Sigmoid colon (tissue), 7 donors: ENCODE measurements around the gene BTK. TPM values are rescaled to one million over a fixed set of nuclear protein-coding genes. Genes with fewer than 3 reads are reported as not detected.

Experiments used
- DNase-seq: peaks from one replicate; pipeline ENCODE4 v3.0.0-alpha.2; 2019
- H3K27ac ChIP-seq, 4 donors: fragments of 200-600 bp; sonication (generic); one replicate each; pipeline ENCODE4 v1.5.1; 2016 to 2019; ENCODE audit warnings: mild to moderate bottlenecking in 1 of 4
- H3K27me3 ChIP-seq, 3 donors: fragments of 200-600 bp; sonication (generic); one replicate each; pipeline ENCODE4 v1.5.1; 2019; ENCODE audit warnings: mild to moderate bottlenecking in 1 of 3
- H3K36me3 ChIP-seq, 4 donors: fragments of 200-600 bp; sonication (generic); one replicate each; pipeline ENCODE4 v1.5.1; 2016 to 2019
- H3K4me1 ChIP-seq, 4 donors: fragments of 200-600 bp; sonication (generic); one replicate each; pipeline ENCODE4 v1.5.1; 2017 to 2019
- H3K4me3 ChIP-seq, 4 donors: fragments of 200-600 bp; sonication (generic); one replicate each; pipeline ENCODE4 v1.5.1; 2017 to 2019; ENCODE audit warnings: mild to moderate bottlenecking in 2 of 4, moderate library complexity in 1 of 4
- H3K9me3 ChIP-seq, 4 donors: fragments of 200-600 bp in 3 of 4; sonication (generic) in 3 of 4; one replicate each; pipeline versions ENCODE4 v1.5.1 to v1.6.1; 2013 to 2019
- EP300 ChIP-seq, 4 donors: sonication (generic); formaldehyde crosslinking; IDR thresholded peaks; one replicate each; pipeline ENCODE4 v1.6.1; 2017; ENCODE audit warnings: antibody characterized with exemption in 4 of 4
- POLR2A ChIP-seq, 2 donors: fragments of 450-650 bp; IDR thresholded peaks; one replicate each; pipeline ENCODE4 v1.6.1; 2016; ENCODE audit warnings: antibody characterized with exemption in 2 of 2, mild to moderate bottlenecking in 2 of 2, moderate library complexity in 2 of 2
- POLR2AphosphoS5 ChIP-seq, 4 donors: sonication (generic); formaldehyde crosslinking; IDR thresholded peaks; one replicate each; pipeline ENCODE4 v1.6.1; 2017; ENCODE audit warnings: antibody characterized with exemption in 4 of 4
- WGBS, 2 donors: extraction: QIAGEN DNeasy Blood & Tissue Kit; methylation state at CpG; one replicate each; pipeline ENCODE4 v1.1.7; 2013; 5-methylcytosine and 5-hydroxymethylcytosine counted together
- intact Hi-C: fragments of 100-400 bp; cut with DNase I; formaldehyde crosslinking; loops from one replicate; pipeline ENCODE4 v1.15.1; 2023
- polyA plus RNA-seq, 3 donors: library from polyadenylated mRNA; stranded (reverse); fragments of 200-250 nt; gene quantifications; one replicate each; pipeline ENCODE4 v1.2.3, GENCODE V29; 2013
- total RNA-seq, 4 donors: library from RNA; depleted of rRNA; stranded (reverse); fragments of >200 nt; gene quantifications; one replicate each; pipeline ENCODE4 v1.1.0, GENCODE V29; 2016
- TF ChIP-seq, protein P1 (sequence below), 4 experiments: fragments of 450-650 bp in 3 of 4; fragments of 200-600 bp in 1 of 4; IDR thresholded peaks; one replicate each; pipeline ENCODE4 v1.5.1; 2016 to 2019; ENCODE audit warnings: antibody characterized with exemption in 4 of 4, mild to moderate bottlenecking in 3 of 4, moderate library complexity in 2 of 4
- donor health status: healthy with polysubstance abuse.
- donor health status: Bipolar disorder and iron deficiency.
- donor health status: healthy.

The BTK gene
- total and polyA plus RNA-seq, 7 donors = 4.2 to 23.2 (median 5.8) TPM

DNA sequence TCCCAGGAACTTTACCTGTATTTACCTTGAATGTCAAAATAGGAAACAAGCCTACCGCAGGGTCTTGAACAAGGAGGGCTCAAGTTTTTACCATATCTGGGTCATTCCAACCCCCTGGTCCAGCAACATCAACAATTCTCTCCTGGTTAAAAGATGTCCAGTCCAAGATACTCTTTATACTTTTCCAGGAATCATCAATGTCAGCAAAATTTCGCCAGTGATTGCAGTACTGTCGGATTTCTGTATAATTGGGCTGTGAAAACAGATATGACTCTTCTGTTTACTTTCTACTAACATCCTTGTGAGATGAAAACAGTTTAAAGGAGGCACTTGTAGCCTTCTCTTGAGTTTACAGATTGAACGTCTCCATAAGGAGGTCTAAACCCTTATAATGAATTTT, 12.7 kb upstream of the BTK start:
- no peaks in the 10 kb centered on the region for H3K9me3 ChIP-seq
- 88 to 90% methylated on average over 4 of the region's 4 CpGs for WGBS, 2 donors
- intact Hi-C loops = no loop called here

DNA sequence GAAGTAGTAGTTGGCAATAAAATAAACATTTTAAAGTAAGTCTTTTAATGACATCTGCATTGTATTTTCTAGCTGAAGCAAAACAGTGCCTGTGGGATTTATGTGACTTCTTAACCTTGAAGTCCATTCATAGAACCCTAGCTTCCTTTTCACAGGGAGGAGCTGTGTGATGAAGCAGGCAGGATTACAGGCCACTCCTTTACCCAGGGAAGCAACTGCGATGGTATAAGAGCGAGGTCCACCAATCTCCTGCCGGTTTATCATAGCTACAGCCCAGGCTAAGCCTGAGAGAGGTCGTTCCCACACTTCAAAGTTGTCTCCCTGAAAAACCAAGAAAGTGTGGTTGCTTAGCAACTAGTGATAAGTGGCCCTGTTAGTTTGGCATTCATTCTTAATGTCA, 11.8 kb upstream of the BTK start:
- 26 to 58% methylated on average over 4 of the region's 4 CpGs for WGBS, 2 donors
- DNase-seq = no peak
- Histone ChIP-seq H3K27ac (no peak overlapping the region), H3K9me3 (no peaks in the 10 kb centered on the region), H3K4me3 (no peak overlapping the region), H3K36me3 (peaks cover 0 to 20% (median 0%) of the 10 kb centered on the region in 4 donors), H3K27me3 (no peaks in the 10 kb centered on the region), H3K4me1 (no peaks in the 10 kb centered on the region)
- intact Hi-C loops = no loop called here
- TF ChIP-seq POLR2AphosphoS5 (IDR thresholded peaks at IDR 0.05) (no peak), EP300 (IDR thresholded peaks at IDR 0.05) (no peak), POLR2A (IDR thresholded peaks at IDR 0.05) (no peak)
- TF ChIP-seq, protein P1, sequence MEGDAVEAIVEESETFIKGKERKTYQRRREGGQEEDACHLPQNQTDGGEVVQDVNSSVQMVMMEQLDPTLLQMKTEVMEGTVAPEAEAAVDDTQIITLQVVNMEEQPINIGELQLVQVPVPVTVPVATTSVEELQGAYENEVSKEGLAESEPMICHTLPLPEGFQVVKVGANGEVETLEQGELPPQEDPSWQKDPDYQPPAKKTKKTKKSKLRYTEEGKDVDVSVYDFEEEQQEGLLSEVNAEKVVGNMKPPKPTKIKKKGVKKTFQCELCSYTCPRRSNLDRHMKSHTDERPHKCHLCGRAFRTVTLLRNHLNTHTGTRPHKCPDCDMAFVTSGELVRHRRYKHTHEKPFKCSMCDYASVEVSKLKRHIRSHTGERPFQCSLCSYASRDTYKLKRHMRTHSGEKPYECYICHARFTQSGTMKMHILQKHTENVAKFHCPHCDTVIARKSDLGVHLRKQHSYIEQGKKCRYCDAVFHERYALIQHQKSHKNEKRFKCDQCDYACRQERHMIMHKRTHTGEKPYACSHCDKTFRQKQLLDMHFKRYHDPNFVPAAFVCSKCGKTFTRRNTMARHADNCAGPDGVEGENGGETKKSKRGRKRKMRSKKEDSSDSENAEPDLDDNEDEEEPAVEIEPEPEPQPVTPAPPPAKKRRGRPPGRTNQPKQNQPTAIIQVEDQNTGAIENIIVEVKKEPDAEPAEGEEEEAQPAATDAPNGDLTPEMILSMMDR (IDR thresholded peaks at IDR 0.05) = no peak

More for the DNA sequence above, 12.7 kb upstream of the BTK start:
- no peak for DNase-seq
- H3K27ac ChIP-seq = no peak overlapping the region
- H3K36me3 ChIP-seq = peaks cover 0 to 20% (median 0%) of the 10 kb centered on the region in 4 donors
- H3K27me3 ChIP-seq = no peaks in the 10 kb centered on the region
- TF ChIP-seq EP300 (IDR thresholded peaks at IDR 0.05) = no peak
- TF ChIP-seq, protein P1 (IDR thresholded peaks at IDR 0.05) = no peak
- TF ChIP-seq POLR2A (IDR thresholded peaks at IDR 0.05) = no peak
- TF ChIP-seq POLR2AphosphoS5 (IDR thresholded peaks at IDR 0.05) = no peak
- H3K4me3 ChIP-seq = no peak overlapping the region
- H3K4me1 ChIP-seq = no peaks in the 10 kb centered on the region

GRCh38 chrX:101395789-101396188, 9.8 kb upstream of the BTK start:
- no peak for TF ChIP-seq POLR2A (IDR thresholded peaks at IDR 0.05)
- TF ChIP-seq, protein P1 (IDR thresholded peaks at IDR 0.05) = no peak
- no peak for TF ChIP-seq EP300 (IDR thresholded peaks at IDR 0.05)
- TF ChIP-seq POLR2AphosphoS5 (IDR thresholded peaks at IDR 0.05) = no peak
- Histone ChIP-seq H3K4me1 (peaks cover 0 to 8% (median 0%) of the 10 kb centered on the region in 4 donors), H3K27ac (no peak overlapping the region), H3K36me3 (peaks cover 0 to 13% (median 2%) of the 10 kb centered on the region in 4 donors), H3K27me3 (no peaks in the 10 kb centered on the region), H3K9me3 (no peaks in the 10 kb centered on the region), H3K4me3 (no peak overlapping the region)
- intact Hi-C loops = no loop called here
- no peak for DNase-seq
- WGBS, 2 donors = 73 to 93% methylated on average over 1 of the region's 1 CpG

DNA sequence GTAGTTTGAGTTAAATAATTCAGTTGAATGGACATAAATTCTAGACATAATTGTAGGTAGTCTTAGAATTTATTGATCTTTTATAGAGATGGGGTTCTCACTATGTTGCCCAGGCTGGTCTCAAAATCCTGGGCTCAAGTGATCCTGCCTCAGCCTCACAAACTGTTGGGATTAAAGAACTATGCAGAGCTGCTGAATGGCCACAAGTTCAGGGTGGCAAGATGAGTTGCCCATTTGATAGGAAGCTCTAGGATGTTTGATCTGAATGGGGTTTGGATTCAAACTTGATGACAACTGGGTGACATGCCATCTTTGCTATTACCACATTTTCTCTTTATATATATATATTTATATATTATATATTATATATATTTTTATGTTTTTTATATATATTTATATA, 8.4 kb upstream of the BTK start:
- Histone ChIP-seq H3K27me3 (no peaks in the 10 kb centered on the region), H3K27ac (no peak overlapping the region), H3K4me1 (peaks cover 0 to 8% (median 0%) of the 10 kb centered on the region in 4 donors), H3K4me3 (no peak overlapping the region), H3K36me3 (peaks cover 0 to 11% (median 2%) of the 10 kb centered on the region in 4 donors), H3K9me3 (no peaks in the 10 kb centered on the region)
- no peak for DNase-seq
- no peak for TF ChIP-seq POLR2AphosphoS5 (IDR thresholded peaks at IDR 0.05)
- TF ChIP-seq POLR2A (IDR thresholded peaks at IDR 0.05) = no peak
- no peak for TF ChIP-seq EP300 (IDR thresholded peaks at IDR 0.05)
- TF ChIP-seq, protein P1 (IDR thresholded peaks at IDR 0.05) = no peak
- intact Hi-C loops = loop anchor here (5.0 kb wide), 1 partner anchor 47 kb away; the partner anchor contains the start of gene TIMM8A
